SK-N-SH treated with all-trans-retinoic acid at 6 μM for 48 hours (cell line): ENCODE data around the gene TWIST2.

Experiments
- ATAC-seq: fragments of 200-7000 bp; cut with Tn5 transposase; 3 replicates; pipeline ENCODE4 v1.9.1; 2020; ENCODE audit warnings: mild to moderate bottlenecking, moderate library complexity
- ARNTL ChIP-seq: fragments of 450-650 bp; formaldehyde crosslinking; IDR thresholded peaks from 2 replicates; pipeline ENCODE4 v1.5.0; 2020; ENCODE audit warnings: low read depth, mild to moderate bottlenecking, moderate library complexity, borderline replicate concordance
- CSRNP3 ChIP-seq: fragments of 250-450 bp; sonication (Bioruptor Pico); IDR thresholded peaks from 2 replicates; pipeline ENCODE4 v1.5.1; 2021; ENCODE audit warnings: mild to moderate bottlenecking, moderate library complexity
- ESRRG ChIP-seq: fragments of 250-450 bp; sonication (Bioruptor Pico); IDR thresholded peaks from 2 replicates; pipeline ENCODE4 v1.6.1; 2021; ENCODE audit warnings: mild to moderate bottlenecking
- GLIS3 ChIP-seq: fragments of 250-450 bp; sonication (Bioruptor Pico); IDR thresholded peaks from 2 replicates; pipeline ENCODE4 v1.5.0; 2020; ENCODE audit warnings: mild to moderate bottlenecking, moderate library complexity
- OSR1 ChIP-seq: fragments of 250-450 bp; sonication (Bioruptor Pico); IDR thresholded peaks from 2 replicates; pipeline ENCODE4 v1.8.0; 2022; ENCODE audit warnings: moderate library complexity, mild to moderate bottlenecking, inconsistent platforms
- PATZ1 ChIP-seq: fragments of 250-450 bp; sonication (Bioruptor Pico); IDR thresholded peaks from 2 replicates; pipeline ENCODE4 v1.8.0; 2020; ENCODE audit warnings: mild to moderate bottlenecking, moderate library complexity, borderline replicate concordance
- RARB ChIP-seq: fragments of 250-450 bp; sonication (Bioruptor Pico); IDR thresholded peaks from 2 replicates; pipeline ENCODE4 v1.8.0; 2021; ENCODE audit warnings: mild to moderate bottlenecking, moderate library complexity
- SNAI2 ChIP-seq: fragments of 250-450 bp; sonication (Bioruptor Pico); IDR thresholded peaks from 2 replicates; pipeline ENCODE4 v1.5.0; 2020; ENCODE audit warnings: mild to moderate bottlenecking, moderate library complexity
- TCF4 ChIP-seq: fragments of 250-450 bp; sonication (Bioruptor Pico); IDR thresholded peaks from 2 replicates; pipeline ENCODE4 v1.8.0; 2021; ENCODE audit warnings: mild to moderate bottlenecking, moderate library complexity, borderline replicate concordance
- TOX ChIP-seq: fragments of 250-450 bp; sonication (Bioruptor Pico); IDR thresholded peaks from 2 replicates; pipeline ENCODE4 v1.8.0; 2021; ENCODE audit warnings: mild to moderate bottlenecking, moderate library complexity, borderline replicate concordance
- ZFP3 ChIP-seq: fragments of 250-450 bp; sonication (Bioruptor Pico); IDR thresholded peaks from 2 replicates; pipeline ENCODE4 v1.5.0; 2020; ENCODE audit warnings: mild to moderate bottlenecking, moderate library complexity
- ZFP30 ChIP-seq: fragments of 450-650 bp; formaldehyde crosslinking; IDR thresholded peaks from 2 replicates; pipeline ENCODE4 v1.5.0; 2022; ENCODE audit warnings: mild to moderate bottlenecking, moderate library complexity
- ZNF8 ChIP-seq: fragments of 450-650 bp; formaldehyde crosslinking; IDR thresholded peaks from 2 replicates; pipeline ENCODE4 v1.5.0; 2020; ENCODE audit warnings: mild to moderate bottlenecking, moderate library complexity
- TF ChIP-seq, protein P1 (sequence below): fragments of 250-450 bp; sonication (Bioruptor Pico); IDR thresholded peaks from 2 replicates; pipeline ENCODE4 v1.5.0; 2020; ENCODE audit warnings: mild to moderate bottlenecking, moderate library complexity
- TF ChIP-seq, protein P2 (sequence below): fragments of 250-450 bp; sonication (Bioruptor Pico); IDR thresholded peaks from 2 replicates; pipeline ENCODE4 v1.8.0; 2021; ENCODE audit warnings: low read depth, mild to moderate bottlenecking, moderate library complexity, borderline replicate concordance

TWIST2 gene

GRCh38 chr2:238897911-238898311 lies 50.0 kb downstream of the TWIST2 start:
- ATAC-seq: no peak; the same call in 2 of the 3 replicates
- TF ChIP-seq TCF4 (CRISPR knock-in tag): no peak
- no peak for TF ChIP-seq PATZ1 (CRISPR knock-in tag)
- no peak for TF ChIP-seq CSRNP3
- no peak for TF ChIP-seq ZFP3 (CRISPR knock-in tag)
- TF ChIP-seq ESRRG: no peak
- TF ChIP-seq RARB: no peak
- TF ChIP-seq GLIS3 (CRISPR knock-in tag): no peak
- TF ChIP-seq, protein P1, sequence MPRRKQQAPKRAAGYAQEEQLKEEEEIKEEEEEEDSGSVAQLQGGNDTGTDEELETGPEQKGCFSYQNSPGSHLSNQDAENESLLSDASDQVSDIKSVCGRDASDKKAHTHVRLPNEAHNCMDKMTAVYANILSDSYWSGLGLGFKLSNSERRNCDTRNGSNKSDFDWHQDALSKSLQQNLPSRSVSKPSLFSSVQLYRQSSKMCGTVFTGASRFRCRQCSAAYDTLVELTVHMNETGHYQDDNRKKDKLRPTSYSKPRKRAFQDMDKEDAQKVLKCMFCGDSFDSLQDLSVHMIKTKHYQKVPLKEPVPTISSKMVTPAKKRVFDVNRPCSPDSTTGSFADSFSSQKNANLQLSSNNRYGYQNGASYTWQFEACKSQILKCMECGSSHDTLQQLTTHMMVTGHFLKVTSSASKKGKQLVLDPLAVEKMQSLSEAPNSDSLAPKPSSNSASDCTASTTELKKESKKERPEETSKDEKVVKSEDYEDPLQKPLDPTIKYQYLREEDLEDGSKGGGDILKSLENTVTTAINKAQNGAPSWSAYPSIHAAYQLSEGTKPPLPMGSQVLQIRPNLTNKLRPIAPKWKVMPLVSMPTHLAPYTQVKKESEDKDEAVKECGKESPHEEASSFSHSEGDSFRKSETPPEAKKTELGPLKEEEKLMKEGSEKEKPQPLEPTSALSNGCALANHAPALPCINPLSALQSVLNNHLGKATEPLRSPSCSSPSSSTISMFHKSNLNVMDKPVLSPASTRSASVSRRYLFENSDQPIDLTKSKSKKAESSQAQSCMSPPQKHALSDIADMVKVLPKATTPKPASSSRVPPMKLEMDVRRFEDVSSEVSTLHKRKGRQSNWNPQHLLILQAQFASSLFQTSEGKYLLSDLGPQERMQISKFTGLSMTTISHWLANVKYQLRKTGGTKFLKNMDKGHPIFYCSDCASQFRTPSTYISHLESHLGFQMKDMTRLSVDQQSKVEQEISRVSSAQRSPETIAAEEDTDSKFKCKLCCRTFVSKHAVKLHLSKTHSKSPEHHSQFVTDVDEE (CRISPR knock-in tag): no peak
- TF ChIP-seq, protein P2, sequence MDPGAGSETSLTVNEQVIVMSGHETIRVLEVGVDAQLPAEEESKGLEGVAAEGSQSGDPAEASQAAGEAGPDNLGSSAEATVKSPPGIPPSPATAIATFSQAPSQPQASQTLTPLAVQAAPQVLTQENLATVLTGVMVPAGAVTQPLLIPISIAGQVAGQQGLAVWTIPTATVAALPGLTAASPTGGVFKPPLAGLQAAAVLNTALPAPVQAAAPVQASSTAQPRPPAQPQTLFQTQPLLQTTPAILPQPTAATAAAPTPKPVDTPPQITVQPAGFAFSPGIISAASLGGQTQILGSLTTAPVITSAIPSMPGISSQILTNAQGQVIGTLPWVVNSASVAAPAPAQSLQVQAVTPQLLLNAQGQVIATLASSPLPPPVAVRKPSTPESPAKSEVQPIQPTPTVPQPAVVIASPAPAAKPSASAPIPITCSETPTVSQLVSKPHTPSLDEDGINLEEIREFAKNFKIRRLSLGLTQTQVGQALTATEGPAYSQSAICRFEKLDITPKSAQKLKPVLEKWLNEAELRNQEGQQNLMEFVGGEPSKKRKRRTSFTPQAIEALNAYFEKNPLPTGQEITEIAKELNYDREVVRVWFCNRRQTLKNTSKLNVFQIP (CRISPR knock-in tag): no peak
- no peak for TF ChIP-seq ARNTL

DNA sequence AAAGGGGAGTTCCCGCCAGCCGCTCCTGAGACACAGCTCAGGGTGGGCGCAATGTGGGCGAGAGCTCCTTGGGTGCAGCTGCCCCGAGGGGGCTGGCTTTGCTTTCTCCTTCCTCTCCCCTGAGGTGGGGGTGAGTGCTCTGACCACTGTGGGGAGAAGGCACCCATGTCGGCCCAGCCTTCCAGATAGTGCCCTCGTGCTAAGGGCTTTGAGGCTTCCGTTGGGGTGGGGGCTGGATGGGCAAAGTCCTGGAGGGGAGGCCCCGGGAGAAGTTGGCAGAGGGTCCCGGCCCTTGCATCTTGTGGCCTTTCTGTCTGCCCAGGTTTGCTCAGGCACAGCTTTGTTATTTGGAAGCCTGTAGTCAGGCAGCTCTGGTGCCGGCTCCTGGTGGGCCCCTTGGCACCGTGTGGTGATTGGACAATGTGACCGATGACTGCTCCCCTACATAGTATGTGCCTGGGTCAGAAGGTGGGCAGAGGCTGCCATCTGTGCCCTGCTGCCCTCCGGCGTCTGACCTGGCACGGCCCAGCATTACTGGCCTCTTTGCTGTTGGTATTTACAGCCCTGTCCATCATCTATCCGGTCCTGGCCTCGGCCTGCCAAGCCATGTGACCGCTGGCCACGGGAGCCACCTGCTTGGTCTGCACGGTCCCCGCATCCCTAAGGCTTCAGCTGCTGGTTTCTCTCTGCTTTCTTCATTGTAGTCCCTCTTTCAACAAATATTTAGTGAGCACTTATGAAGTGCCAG lies 50.8 kb downstream of the TWIST2 start:
- no peak for TF ChIP-seq ZFP30 (CRISPR knock-in tag)
- no peak for TF ChIP-seq ZNF8 (CRISPR knock-in tag)
- no peak for ATAC-seq

DNA sequence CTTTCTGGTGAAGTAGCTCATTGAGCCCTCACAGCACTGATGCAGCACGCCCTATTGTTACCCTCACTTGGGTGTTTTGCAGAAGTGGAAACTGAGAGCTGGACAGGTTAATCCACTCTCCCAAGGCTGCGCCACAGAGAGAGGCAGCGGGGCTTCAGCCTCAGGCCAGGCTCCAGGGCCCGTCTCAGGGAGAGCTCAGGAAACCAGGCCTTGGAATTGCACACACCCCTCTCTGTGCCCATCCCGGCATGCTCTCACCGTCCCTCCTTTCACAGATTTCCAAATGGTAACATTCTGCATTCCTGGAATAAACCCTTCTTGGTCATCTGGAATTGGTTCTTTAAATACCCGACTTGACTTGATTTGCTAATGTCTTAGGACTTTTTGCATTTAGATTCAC lies 51.5 kb downstream of the TWIST2 start:
- ATAC-seq: no peak
- TF ChIP-seq TOX (CRISPR knock-in tag): no peak
- no peak for TF ChIP-seq PATZ1 (CRISPR knock-in tag)
- TF ChIP-seq, protein P2 (CRISPR knock-in tag): no peak
- TF ChIP-seq ZFP3 (CRISPR knock-in tag): no peak
- no peak for TF ChIP-seq TCF4 (CRISPR knock-in tag)
- no peak for TF ChIP-seq SNAI2 (CRISPR knock-in tag)
- no peak for TF ChIP-seq CSRNP3
- no peak for TF ChIP-seq OSR1
- no peak for TF ChIP-seq GLIS3 (CRISPR knock-in tag)
- no peak for TF ChIP-seq ARNTL
- TF ChIP-seq, all 23 proteins: peak for 0
